OCI-LY3 (cell line): ENCODE data around the gene H1-8.

Experiments
- H2AFZ ChIP-seq: fragments of 200-600, 300-600 bp; shearing (Covaris generic); 2 replicates; pipeline ENCODE4 v1.6.0; 2014; ENCODE audit warnings: antibody characterized with exemption, low read depth, low read length
- H3K27ac ChIP-seq: fragments of 200-600, 300-600 bp; sonication (generic); 2 replicates; pipeline ENCODE4 v1.5.1; 2014; ENCODE audit warnings: mild to moderate bottlenecking, low read length, moderate library complexity, mixed read lengths
- H3K27me3 ChIP-seq: fragments of 200-600, 300-600 bp; sonication (generic); 2 replicates; pipeline ENCODE4 v1.6.1; 2014; ENCODE audit warnings: low read depth, low read length, mixed read lengths
- H3K36me3 ChIP-seq: fragments of 200-600, 300-600 bp; sonication (generic); replicated peaks from 2 replicates; pipeline ENCODE3; 2014; ENCODE audit warnings: low read depth, low read length, mixed read lengths
- H3K4me1 ChIP-seq: fragments of 300-600, 200-600 bp; sonication (generic); 2 replicates; pipeline ENCODE4 v1.6.1; 2014; ENCODE audit warnings: low read length, mixed read lengths
- H3K4me2 ChIP-seq: fragments of 200-600, 300-600 bp; sonication (generic); 2 replicates; pipeline ENCODE4 v1.6.1; 2014; ENCODE audit warnings: low read length, mixed read lengths
- H3K4me3 ChIP-seq: fragments of 300-600, 200-600 bp; sonication (generic); 2 replicates; pipeline ENCODE4 v1.5.1; 2014; ENCODE audit warnings: antibody characterized with exemption, mild to moderate bottlenecking, low read length, moderate library complexity
- H3K79me2 ChIP-seq: fragments of 300-600, 200-600 bp; shearing (Covaris generic); 2 replicates; pipeline ENCODE4 v1.6.1; 2014; ENCODE audit warnings: mild to moderate bottlenecking, low read length, mixed read lengths
- H3K9ac ChIP-seq: fragments of 300-600, 200-600 bp; shearing (Covaris generic); 2 replicates; pipeline ENCODE4 v1.6.0; 2014; ENCODE audit warnings: mild to moderate bottlenecking, low read length, moderate library complexity
- H3K9me3 ChIP-seq: fragments of 200-600, 300-600 bp; shearing (Covaris generic); 2 replicates; pipeline ENCODE4 v1.6.1; 2014; ENCODE audit warnings: low read length, mixed read lengths; ENCODE audit not compliant: insufficient read depth
- H4K20me1 ChIP-seq: fragments of 200-600, 300-600 bp; sonication (generic); 2 replicates; pipeline ENCODE4 v1.6.1; 2016; ENCODE audit warnings: low read length, mixed read lengths; ENCODE audit not compliant: insufficient read depth
- EZH2phosphoT487 ChIP-seq: fragments of 200-600 bp; shearing (Covaris generic); IDR thresholded peaks from 2 replicates; pipeline ENCODE4 v1.6.1; 2018; ENCODE audit warnings: antibody characterized with exemption, mixed run types, low read depth
- TF ChIP-seq, protein P1 (sequence below): fragments of 200-600, 300-600 bp; sonication (generic); IDR thresholded peaks from 2 replicates; pipeline ENCODE4 v1.5.1; 2014; ENCODE audit warnings: antibody characterized with exemption, low read length, low read depth

The H1-8 gene

DNA sequence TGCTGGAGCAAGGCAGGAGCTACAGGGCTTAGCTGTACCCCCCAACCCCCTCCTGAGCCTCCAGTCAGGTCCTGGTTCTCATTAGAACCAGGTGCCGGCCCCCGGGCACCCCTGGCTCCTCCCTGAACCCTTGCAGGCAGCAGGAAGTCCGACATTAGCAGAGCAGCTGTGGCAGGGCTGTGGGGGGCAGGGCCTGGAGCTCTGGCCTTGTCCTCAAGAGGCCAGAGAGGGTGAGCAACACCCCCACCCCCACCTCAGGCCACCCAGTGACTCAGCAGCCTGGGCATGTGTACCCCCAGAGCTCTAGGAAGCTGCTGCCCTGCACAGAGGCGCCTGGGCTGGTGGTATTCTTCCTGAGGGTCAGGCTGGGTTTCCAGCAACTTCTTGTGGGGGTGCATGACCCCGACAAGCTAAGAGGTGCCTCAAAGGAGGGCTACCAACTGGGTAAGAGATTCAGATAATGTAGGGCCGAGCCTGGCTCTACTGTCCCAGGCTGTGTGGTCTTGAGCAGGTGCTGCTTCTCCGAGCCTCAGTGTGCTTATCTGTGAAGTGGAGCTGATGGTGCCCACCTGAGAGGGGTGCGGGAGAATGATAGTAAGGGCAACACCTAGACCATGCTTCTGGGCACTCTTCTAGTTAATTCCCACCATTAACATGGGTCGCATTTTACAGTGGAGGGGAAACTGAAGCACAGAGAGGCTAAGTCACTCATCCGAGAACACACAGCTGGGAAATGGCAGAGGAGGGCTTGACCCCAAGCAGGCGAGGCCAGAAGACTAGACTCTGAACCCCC, 16.0 kb downstream of the H1-8 start:
- TF ChIP-seq EZH2phosphoT487, result no peak
- TF ChIP-seq, protein P1, sequence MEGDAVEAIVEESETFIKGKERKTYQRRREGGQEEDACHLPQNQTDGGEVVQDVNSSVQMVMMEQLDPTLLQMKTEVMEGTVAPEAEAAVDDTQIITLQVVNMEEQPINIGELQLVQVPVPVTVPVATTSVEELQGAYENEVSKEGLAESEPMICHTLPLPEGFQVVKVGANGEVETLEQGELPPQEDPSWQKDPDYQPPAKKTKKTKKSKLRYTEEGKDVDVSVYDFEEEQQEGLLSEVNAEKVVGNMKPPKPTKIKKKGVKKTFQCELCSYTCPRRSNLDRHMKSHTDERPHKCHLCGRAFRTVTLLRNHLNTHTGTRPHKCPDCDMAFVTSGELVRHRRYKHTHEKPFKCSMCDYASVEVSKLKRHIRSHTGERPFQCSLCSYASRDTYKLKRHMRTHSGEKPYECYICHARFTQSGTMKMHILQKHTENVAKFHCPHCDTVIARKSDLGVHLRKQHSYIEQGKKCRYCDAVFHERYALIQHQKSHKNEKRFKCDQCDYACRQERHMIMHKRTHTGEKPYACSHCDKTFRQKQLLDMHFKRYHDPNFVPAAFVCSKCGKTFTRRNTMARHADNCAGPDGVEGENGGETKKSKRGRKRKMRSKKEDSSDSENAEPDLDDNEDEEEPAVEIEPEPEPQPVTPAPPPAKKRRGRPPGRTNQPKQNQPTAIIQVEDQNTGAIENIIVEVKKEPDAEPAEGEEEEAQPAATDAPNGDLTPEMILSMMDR, result no peak
- Histone ChIP-seq H3K9me3 (no peaks in the 10 kb centered on the region), H3K27me3 (peaks cover 13% of the 10 kb centered on the region), H3K4me1 (peaks cover 38% of the 10 kb centered on the region), H3K27ac (no peak overlapping the region), H3K9ac (no peak overlapping the region; the same call in 1 of the 2 replicates), H4K20me1 (no peaks in the 10 kb centered on the region), H3K79me2 (no peaks in the 10 kb centered on the region), H3K4me2 (peak overlapping the region; percentile 14; the same call in 1 of the 2 replicates), H3K36me3 (no peaks in the 10 kb centered on the region), H3K4me3 (no peak overlapping the region), H2AFZ (peak overlapping the region; percentile 76; the same call in 1 of the 2 replicates)

DNA sequence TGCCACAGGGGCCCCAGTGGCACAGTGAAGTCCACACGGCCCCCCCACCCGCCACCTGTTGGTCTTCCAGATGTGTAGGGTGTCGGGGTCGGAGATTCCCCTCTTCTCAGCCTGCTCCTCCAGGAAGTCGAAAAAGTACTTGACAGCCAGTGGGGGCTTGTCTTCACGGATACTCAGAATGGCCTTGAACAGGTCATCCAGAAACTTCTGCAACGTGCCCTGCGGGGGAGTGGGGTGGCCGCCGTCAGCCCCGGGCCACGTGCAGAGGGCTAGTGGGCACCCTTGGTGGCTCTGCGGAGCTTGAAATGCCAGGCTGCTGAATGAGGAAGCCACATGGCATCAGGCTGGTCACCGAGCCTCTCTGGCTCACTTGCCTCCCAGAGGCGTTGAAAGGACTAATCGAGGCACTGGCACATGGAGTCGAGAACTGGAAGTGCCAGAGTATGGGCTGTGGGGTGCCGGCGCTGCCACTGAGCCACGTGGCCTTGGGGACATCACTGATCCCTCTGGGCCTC, 16.6 kb downstream of the H1-8 start:
- no peak for TF ChIP-seq EZH2phosphoT487
- TF ChIP-seq, protein P1, result no peak
- Histone ChIP-seq H3K27me3 (peaks cover 7% of the 10 kb centered on the region), H3K4me3 (no peak overlapping the region), H4K20me1 (no peaks in the 10 kb centered on the region), H3K27ac (no peak overlapping the region), H3K9ac (no peak overlapping the region), H2AFZ (no peak overlapping the region), H3K4me2 (no peak overlapping the region), H3K36me3 (no peaks in the 10 kb centered on the region), H3K4me1 (peaks cover 32% of the 10 kb centered on the region), H3K79me2 (no peaks in the 10 kb centered on the region), H3K9me3 (no peaks in the 10 kb centered on the region)

DNA sequence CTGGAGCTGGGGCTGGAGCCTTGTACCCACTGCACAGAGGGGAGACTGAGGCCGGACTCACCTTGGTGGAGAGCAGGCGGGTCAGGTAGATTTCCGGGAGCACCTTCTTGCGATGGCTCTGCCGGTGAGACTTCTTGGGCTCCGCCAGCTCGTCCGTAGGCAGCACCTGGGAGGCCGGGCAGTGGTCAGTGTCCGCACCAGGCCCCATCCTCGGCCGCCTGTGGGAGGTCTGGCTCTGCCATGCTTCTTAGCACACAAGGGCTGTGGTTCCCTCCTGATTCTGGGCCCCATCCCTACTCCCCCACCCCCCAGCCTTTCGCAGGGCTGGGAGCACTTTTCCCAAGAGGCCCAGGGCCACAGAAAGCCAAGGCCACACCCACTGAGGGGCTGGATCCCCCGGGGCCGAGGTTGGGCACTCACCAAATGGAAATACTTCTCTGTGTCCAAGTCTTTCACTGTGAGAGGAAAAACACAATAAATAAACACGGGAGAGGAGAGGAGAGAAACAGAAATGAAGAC, 17.4 kb downstream of the H1-8 start:
- H2AFZ ChIP-seq, result no peak overlapping the region
- no peaks in the 10 kb centered on the region for H3K36me3 ChIP-seq
- H3K27me3 ChIP-seq, result no peaks in the 10 kb centered on the region
- no peak for TF ChIP-seq EZH2phosphoT487
- TF ChIP-seq, protein P1, result no peak
- H3K9me3 ChIP-seq, result no peaks in the 10 kb centered on the region
- no peak overlapping the region for H3K9ac ChIP-seq
- no peaks in the 10 kb centered on the region for H3K79me2 ChIP-seq
- no peaks in the 10 kb centered on the region for H4K20me1 ChIP-seq
- no peak overlapping the region for H3K4me3 ChIP-seq
- H3K4me1 ChIP-seq, result peaks cover 25% of the 10 kb centered on the region
- H3K27ac ChIP-seq, result no peak overlapping the region
- no peak overlapping the region for H3K4me2 ChIP-seq

DNA sequence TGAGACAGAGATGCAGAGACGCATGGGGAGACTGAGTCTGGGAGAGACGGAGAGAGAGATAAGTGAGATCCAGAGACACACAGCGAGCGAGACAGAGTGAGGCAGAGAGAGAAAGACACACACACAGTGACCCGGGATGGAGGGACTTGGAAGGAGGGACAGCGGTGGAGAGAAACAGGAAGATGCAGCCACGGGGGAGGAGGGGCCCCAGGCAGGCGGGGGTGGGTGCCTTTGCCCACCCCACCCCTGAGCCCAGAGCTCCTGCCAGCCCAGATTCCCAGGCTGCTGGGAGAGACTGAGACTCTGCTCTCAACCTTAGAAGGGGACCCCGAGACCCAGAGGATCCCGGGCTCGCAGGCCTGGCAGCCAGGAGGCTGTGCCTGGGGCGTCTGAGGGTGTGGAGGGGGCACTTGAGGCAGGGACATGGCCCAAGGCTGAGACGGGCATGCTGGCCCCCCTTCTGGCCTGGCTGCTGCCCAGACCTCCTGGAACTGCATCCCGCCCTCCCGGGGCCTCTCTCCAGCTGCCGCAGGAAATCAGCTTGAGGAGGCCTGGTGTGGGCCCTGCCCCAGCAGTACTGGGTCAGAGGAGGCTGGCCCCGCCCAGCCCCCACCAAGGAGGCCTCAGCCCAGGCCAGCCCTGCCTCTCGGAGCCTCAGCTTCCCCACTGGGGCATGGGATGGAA, 18.1 kb downstream of the H1-8 start:
- Histone ChIP-seq H3K4me2 (no peak overlapping the region), H3K27ac (no peak overlapping the region), H3K9ac (no peak overlapping the region), H3K4me1 (peaks cover 17% of the 10 kb centered on the region), H2AFZ (no peak overlapping the region), H3K79me2 (no peaks in the 10 kb centered on the region), H3K9me3 (no peaks in the 10 kb centered on the region), H3K36me3 (no peaks in the 10 kb centered on the region), H4K20me1 (no peaks in the 10 kb centered on the region), H3K4me3 (no peak overlapping the region), H3K27me3 (no peaks in the 10 kb centered on the region)
- no peak for TF ChIP-seq EZH2phosphoT487
- TF ChIP-seq, protein P1, result no peak
